GM06990 (cell line): ENCODE results near the gene TBC1D23.

Experiments
- DNase-seq: peaks from one replicate; pipeline ENCODE4 v3.0.0-alpha.2; 2011; ENCODE audit not compliant: insufficient read length; ENCODE audit errors: extremely low read depth
- H3K27me3 ChIP-seq: replicated peaks from 2 replicates; pipeline ENCODE4 v1.6.0; 2011; ENCODE audit warnings: low read length; ENCODE audit not compliant: control insufficient read depth, insufficient read depth
- H3K36me3 ChIP-seq: 2 replicates; pipeline ENCODE4 v1.5.1; 2011; ENCODE audit warnings: low read length; ENCODE audit not compliant: control insufficient read depth, insufficient read depth
- H3K4me3 ChIP-seq: replicated peaks from 2 replicates; pipeline ENCODE4 v1.5.1; 2011; ENCODE audit warnings: low read depth, mild to moderate bottlenecking, control low read depth, low read length
- CTCF ChIP-seq: IDR thresholded peaks from 2 replicates; pipeline ENCODE4 v1.5.1; 2011; ENCODE audit warnings: low read length, control low read depth, mild to moderate bottlenecking, inconsistent platforms; ENCODE audit not compliant: insufficient read depth, poor library complexity, severe bottlenecking

Gene TBC1D23

GRCh38 chr3:100265016-100265415 is 4.2 kb downstream of the TBC1D23 start:
- no peak for DNase-seq
- H3K36me3 ChIP-seq = no peaks in the 10 kb centered on the region
- no peak for TF ChIP-seq CTCF
- H3K4me3 ChIP-seq = no peak overlapping the region
- H3K27me3 ChIP-seq = no peaks in the 10 kb centered on the region

- TF ChIP-seq CTCF = no peak
- no peak for DNase-seq
- H3K27me3 ChIP-seq = no peaks in the 10 kb centered on the region
- no peak overlapping the region for H3K4me3 ChIP-seq
- no peaks in the 10 kb centered on the region for H3K36me3 ChIP-seq
Observed at GRCh38 chr3:100266531-100266930, 5.7 kb downstream of the TBC1D23 start.

GRCh38 chr3:100268156-100268555 is 7.4 kb downstream of the TBC1D23 start:
- no peak for DNase-seq
- no peak overlapping the region for H3K4me3 ChIP-seq
- no peaks in the 10 kb centered on the region for H3K27me3 ChIP-seq
- no peaks in the 10 kb centered on the region for H3K36me3 ChIP-seq
- TF ChIP-seq CTCF = no peak

GRCh38 chr3:100269001-100269400 is 8.2 kb downstream of the TBC1D23 start:
- Histone ChIP-seq H3K4me3 (no peak overlapping the region), H3K36me3 (no peaks in the 10 kb centered on the region), H3K27me3 (no peaks in the 10 kb centered on the region)
- no peak for DNase-seq
- no peak for TF ChIP-seq CTCF

- DNase-seq = no peak
- H3K27me3 ChIP-seq = no peaks in the 10 kb centered on the region
- no peaks in the 10 kb centered on the region for H3K36me3 ChIP-seq
- no peak overlapping the region for H3K4me3 ChIP-seq
- no peak for TF ChIP-seq CTCF
Observed at GRCh38 chr3:100269410-100270214, 8.8 kb downstream of the TBC1D23 start.
